ENCODE data around the gene GOLGA3. TPM values are rescaled to one million over a fixed set of nuclear protein-coding genes. Genes with fewer than 3 reads are reported as not detected.
"Not testable (repeated sequence)": the region's sequence is repeated elsewhere in the genome, so short reads cannot be mapped to it uniquely, and the experiment has no call there.

Gene GOLGA3
- total RNA-seq, 3 donors from 2014 or later = 51.7 to 76.7 (median 58.5) TPM

GRCh38 chr12:132837693-132838409, 9.2 kb upstream of the GOLGA3 start:
- peak overlapping the region in 1 of 2 donors; percentile 63 for H3K27ac ChIP-seq
- H3K36me3 ChIP-seq = peaks cover 6% of the 10 kb centered on the region
- no peak for DNase-seq (ENCODE audit: low spot score in 2 of 2)
- H3K4me3 ChIP-seq = peak overlapping the region in 2 of 3 donors; percentile 15 to 26
- H3K9me3 ChIP-seq = no peaks in the 10 kb centered on the region
- H3K27me3 ChIP-seq = no peaks in the 10 kb centered on the region
- H3K4me1 ChIP-seq = no peaks in the 10 kb centered on the region
- TF ChIP-seq POLR2AphosphoS5 (IDR thresholded peaks at IDR 0.05) (peak in 1 of 3 donors; percentile 8), POLR2A (IDR thresholded peaks at IDR 0.05) (no peak)
- intact Hi-C loops (cut with DNase I; ENCODE audit: low total_unique reads) = no loop called here

- intact Hi-C loops (cut with DNase I; ENCODE audit: low total_unique reads) = no loop called here
- Histone ChIP-seq H3K4me1 (no peaks in the 10 kb centered on the region), H3K27ac (no peak overlapping the region), H3K9me3 (no peaks in the 10 kb centered on the region), H3K36me3 (peaks cover 4% of the 10 kb centered on the region), H3K4me3 (no peak overlapping the region), H3K27me3 (no peaks in the 10 kb centered on the region)
- TF ChIP-seq CTCF (IDR thresholded peaks at IDR 0.05) = no peak
- DNase-seq (ENCODE audit: low spot score in 2 of 2) = no peak
These were observed 8.2 kb upstream of the GOLGA3 start for GRCh38 chr12:132836795-132837331.

GRCh38 chr12:132836230-132836629, 7.6 kb upstream of the GOLGA3 start:
- H3K27me3 ChIP-seq; H3K27ac ChIP-seq; DNase-seq (ENCODE audit: low spot score in 2 of 2); H3K36me3 ChIP-seq; H3K4me1 ChIP-seq; intact Hi-C loops (cut with DNase I; ENCODE audit: low total_unique reads); H3K9me3 ChIP-seq; H3K4me3 ChIP-seq: not testable (repeated sequence)

- no peak overlapping the region for H3K27ac ChIP-seq
- H3K4me1 ChIP-seq = no peaks in the 10 kb centered on the region
- H3K36me3 ChIP-seq = no peaks in the 10 kb centered on the region
- TF ChIP-seq POLR2AphosphoS5 (IDR thresholded peaks at IDR 0.05) = no peak
- no peak for TF ChIP-seq POLR2A (IDR thresholded peaks at IDR 0.05)
- no peak for TF ChIP-seq CTCF (IDR thresholded peaks at IDR 0.05)
- no peaks in the 10 kb centered on the region for H3K9me3 ChIP-seq
- DNase-seq (ENCODE audit: low spot score in 2 of 2) = no peak
- no peaks in the 10 kb centered on the region for H3K27me3 ChIP-seq
- H3K4me3 ChIP-seq = no peak overlapping the region
- intact Hi-C loops (cut with DNase I; ENCODE audit: low total_unique reads) = no loop called here
These were observed 6.7 kb upstream of the GOLGA3 start for GRCh38 chr12:132835076-132836025.

GRCh38 chr12:132834181-132834711, 5.6 kb upstream of the GOLGA3 start:
- Histone ChIP-seq H3K4me3 (no peak overlapping the region), H3K27ac (no peak overlapping the region), H3K27me3 (no peaks in the 10 kb centered on the region), H3K9me3 (no peaks in the 10 kb centered on the region), H3K36me3 (no peaks in the 10 kb centered on the region), H3K4me1 (no peaks in the 10 kb centered on the region)
- intact Hi-C loops (cut with DNase I; ENCODE audit: low total_unique reads) = no loop called here
- TF ChIP-seq POLR2AphosphoS5 (IDR thresholded peaks at IDR 0.05) = no peak
- DNase-seq (ENCODE audit: low spot score in 2 of 2) = no peak

GRCh38 chr12:132833341-132833740, 4.7 kb upstream of the GOLGA3 start:
- Histone ChIP-seq H3K4me3 (no peak overlapping the region), H3K36me3 (no peaks in the 10 kb centered on the region), H3K27me3 (no peaks in the 10 kb centered on the region), H3K9me3 (no peaks in the 10 kb centered on the region), H3K4me1 (no peaks in the 10 kb centered on the region), H3K27ac (no peak overlapping the region)
- no peak for TF ChIP-seq POLR2A (IDR thresholded peaks at IDR 0.05)
- TF ChIP-seq CTCF (IDR thresholded peaks at IDR 0.05) = no peak
- no peak for TF ChIP-seq POLR2AphosphoS5 (IDR thresholded peaks at IDR 0.05)
- intact Hi-C loops (cut with DNase I; ENCODE audit: low total_unique reads) = no loop called here
- no peak for DNase-seq (ENCODE audit: low spot score in 2 of 2)
